HepG2 (cell line): Measurements from ENCODE around the gene ZNF793. TPM values are rescaled to one million over a fixed set of nuclear protein-coding genes. Genes with fewer than 3 reads are reported as not detected.

Experiments used
- ATAC-seq: fragments of 200-7000 bp; cut with Tn5 transposase; 3 replicates; pipeline ENCODE4 v1.9.1; 2020; ENCODE audit warnings: mild to moderate bottlenecking, moderate library complexity
- BruUV-seq: library from RNA; stranded (reverse); fragments of 400-500 nt; replicated peaks from 2 replicates; lab custom pipeline; 2021; lab: Mats Ljungman, UMichigan
- CTCF ChIA-PET: fragments of 300-600 bp; formaldehyde crosslinking; extraction: SDS; loops from one replicate; lab custom pipeline; 2021; ENCODE audit warnings: low total read pairs, inconsistent platforms, low intra/inter-chr PET ratio; lab: Yijun Ruan, JAX
- POLR2A ChIA-PET: fragments of 350-600 bp; sonication (Branson Sonifier 250); formaldehyde crosslinking; loops from one replicate; lab custom pipeline; 2020; ENCODE audit warnings: antibody characterized with exemption, inconsistent platforms; lab: Yijun Ruan, JAX
- DNase-seq: peaks from one replicate; pipeline ENCODE4 v3.0.0-alpha.2; 2015; ENCODE audit warnings: low spot score
- FAIRE-seq: peaks from 3 replicates; lab custom pipeline; 2011; peaks lifted over from hg19 to GRCh38; lab: Jason Lieb, UNC
- H2AFZ ChIP-seq: one replicate; pipeline ENCODE4 v1.6.1; 2011; ENCODE audit warnings: low read length, inconsistent platforms
- H3K27ac ChIP-seq: fragments of 300-600 bp; 3 replicates; pipeline ENCODE4 v1.8.0; 2011; ENCODE audit warnings: mixed run types, mild to moderate bottlenecking, mixed read lengths, low read length, inconsistent platforms; ENCODE audit not compliant: insufficient read depth; ENCODE audit errors: extremely low read length
- H3K27me3 ChIP-seq, 2 experiments: fragments of 200-600 bp in 1 of 2; 2 replicates in 1 of 2; 3 replicates in 1 of 2; pipeline versions ENCODE4 v1.6.0 to v1.8.0; 2011; ENCODE audit warnings: low read length in 2 of 2, mild to moderate bottlenecking in 2 of 2, moderate library complexity in 2 of 2, inconsistent platforms in 1 of 2; ENCODE audit not compliant: insufficient read depth in 2 of 2, control insufficient read depth in 1 of 2
- H3K36me3 ChIP-seq, 2 experiments: fragments of 200-600 bp in 1 of 2; replicated peaks in 1 of 2; 2 replicates in 1 of 2; 3 replicates in 1 of 2; pipeline versions ENCODE4 v1.5.1 to v1.8.0; 2011; ENCODE audit warnings: low read length in 2 of 2, inconsistent platforms in 1 of 2; ENCODE audit not compliant: insufficient read depth in 2 of 2, control insufficient read depth in 1 of 2
- H3K4me1 ChIP-seq: 2 replicates; pipeline ENCODE4 v1.5.1; 2012; ENCODE audit warnings: low read length, inconsistent platforms; ENCODE audit not compliant: insufficient read depth
- H3K4me2 ChIP-seq: 2 replicates; pipeline ENCODE4 v1.6.0; 2011; ENCODE audit warnings: low read depth, low read length, inconsistent platforms
- H3K4me3 ChIP-seq, 3 experiments: fragments of 200-600 bp in 1 of 3; sonication (generic), shearing (Covaris generic) in 1 of 3; replicated peaks in 1 of 3; 2 replicates each; pipeline ENCODE4 v1.5.1; 2011 to 2016; ENCODE audit warnings: low read length in 3 of 3, inconsistent platforms in 2 of 3, low read depth in 2 of 3, mild to moderate bottlenecking in 2 of 3, control low read depth in 1 of 3, mixed read lengths in 1 of 3; ENCODE audit not compliant: insufficient read depth in 1 of 3
- H3K79me2 ChIP-seq: one replicate; pipeline ENCODE4 v1.6.1; 2011; ENCODE audit warnings: low read length, inconsistent platforms; ENCODE audit not compliant: insufficient read depth
- H3K9ac ChIP-seq: 2 replicates; pipeline ENCODE4 v1.6.0; 2011; ENCODE audit warnings: mild to moderate bottlenecking, low read depth, low read length, inconsistent platforms; ENCODE audit not compliant: insufficient read depth
- H3K9me3 ChIP-seq: 2 replicates; pipeline ENCODE4 v1.5.1; 2012; ENCODE audit warnings: mild to moderate bottlenecking, low read length
- H4K20me1 ChIP-seq: 2 replicates; pipeline ENCODE4 v1.6.0; 2011; ENCODE audit warnings: inconsistent platforms, mild to moderate bottlenecking, low read length, moderate library complexity; ENCODE audit not compliant: insufficient read depth
- AGO1 ChIP-seq: fragments of 200-400 bp; formaldehyde crosslinking; IDR thresholded peaks from 2 replicates; pipeline ENCODE4 v1.6.1; 2017; ENCODE audit warnings: mild to moderate bottlenecking, low read depth, low read length, moderate library complexity; ENCODE audit not compliant: poor library complexity, severe bottlenecking
- CERS6 ChIP-seq: sonication (generic); formaldehyde crosslinking; IDR thresholded peaks from 2 replicates; pipeline ENCODE4 v1.5.0; 2020; ENCODE audit warnings: missing genetic modification reagents
- CHCHD3 ChIP-seq: sonication (generic); formaldehyde crosslinking; IDR thresholded peaks from 2 replicates; pipeline ENCODE4 v1.8.0; 2022; ENCODE audit warnings: mild to moderate bottlenecking, missing genetic modification reagents, moderate library complexity
- FOSL2 ChIP-seq: sonication (generic); formaldehyde crosslinking; IDR thresholded peaks from 2 replicates; pipeline ENCODE4 v1.4.0; 2020; ENCODE audit warnings: missing genetic modification reagents
- MAFK ChIP-seq, 2 experiments: IDR thresholded peaks in 1 of 2; conservative IDR thresholded peaks in 1 of 2; 2 replicates each; pipeline ENCODE4 v1.6.1; 2011; ENCODE audit warnings: improper control_type of control experiment in 2 of 2, low read length in 2 of 2
- NR2F2 ChIP-seq: IDR thresholded peaks from 2 replicates; pipeline ENCODE4 v1.6.1; 2012; ENCODE audit warnings: low read depth, inconsistent platforms, borderline replicate concordance
- PAX8 ChIP-seq: sonication (generic); formaldehyde crosslinking; IDR thresholded peaks from 2 replicates; pipeline ENCODE4 v1.8.0; 2022; ENCODE audit warnings: mild to moderate bottlenecking, missing genetic modification reagents, borderline replicate concordance
- PCBP1 ChIP-seq: fragments of 200-400 bp; formaldehyde crosslinking; IDR thresholded peaks from 2 replicates; pipeline ENCODE4 v1.6.1; 2017; ENCODE audit warnings: mild to moderate bottlenecking, low read depth, low read length, borderline replicate concordance
- PPARG ChIP-seq: conservative IDR thresholded peaks from 2 replicates; pipeline ENCODE4 v1.6.1; 2016; ENCODE audit warnings: missing biosample characterization, missing genetic modification reagents
- REPIN1 ChIP-seq: sonication (generic); formaldehyde crosslinking; IDR thresholded peaks from 2 replicates; pipeline ENCODE4 v1.8.0; 2022; ENCODE audit warnings: missing genetic modification reagents, low read depth, mild to moderate bottlenecking, borderline replicate concordance
- SETDB1 ChIP-seq: sonication (generic); formaldehyde crosslinking; IDR thresholded peaks from 2 replicates; pipeline ENCODE4 v1.5.1; 2020; ENCODE audit warnings: missing genetic modification reagents, mild to moderate bottlenecking, borderline replicate concordance
- SIN3B ChIP-seq: fragments of 150-350 bp; IDR thresholded peaks from 2 replicates; pipeline ENCODE4 v1.6.1; 2014; ENCODE audit warnings: low read length
- SMAD3 ChIP-seq: sonication (generic); formaldehyde crosslinking; IDR thresholded peaks from 2 replicates; pipeline ENCODE4 v1.4.0; 2020; ENCODE audit warnings: missing genetic modification reagents
- SRSF4 ChIP-seq: fragments of 200-400 bp; formaldehyde crosslinking; IDR thresholded peaks from one replicate; pipeline ENCODE4 v1.6.1; 2018; ENCODE audit warnings: mild to moderate bottlenecking, low read depth, low read length, moderate library complexity; ENCODE audit not compliant: poor library complexity, severe bottlenecking
- YEATS2 ChIP-seq: sonication (generic); formaldehyde crosslinking; IDR thresholded peaks from 2 replicates; pipeline ENCODE4 v1.4.0; 2020; ENCODE audit warnings: missing genetic modification reagents, borderline replicate concordance
- ZNF333 ChIP-seq: sonication (generic); formaldehyde crosslinking; IDR thresholded peaks from 2 replicates; pipeline ENCODE4 v1.4.0; 2020; ENCODE audit warnings: mild to moderate bottlenecking, missing genetic modification reagents, borderline replicate concordance
- ZNF33B ChIP-seq: sonication (generic); formaldehyde crosslinking; IDR thresholded peaks from 2 replicates; pipeline ENCODE4 v1.5.1; 2020; ENCODE audit warnings: mild to moderate bottlenecking, missing genetic modification reagents
- ZNF75D ChIP-seq: sonication (generic); formaldehyde crosslinking; IDR thresholded peaks from 2 replicates; pipeline ENCODE4 v1.8.1; 2023; ENCODE audit warnings: missing genetic modification reagents, mild to moderate bottlenecking, borderline replicate concordance
- WGBS: methylation state at CpG from one replicate; pipeline ENCODE4 v1.1.6; 2017; ENCODE audit warnings: low lambda C conversion rate; 5-methylcytosine and 5-hydroxymethylcytosine counted together
- in situ Hi-C: cut with HindIII; loops from 2 replicates; pipeline ENCODE4 v1.10.0; 2017; ENCODE audit warnings: low pct_unique_long_range_greater_than_20kb; ENCODE audit not compliant: extremely low pct_ligation_motif_present
- intact Hi-C: fragments of 100-400 bp; cut with micrococcal nuclease; formaldehyde crosslinking; loops from one replicate; pipeline ENCODE4 v1.10.0; 2022; ENCODE audit not compliant: unreplicated experiment
- polyA plus RNA-seq, 8 experiments: library from polyadenylated mRNA; depleted of rRNA in 3 of 8; stranded (reverse) in 7 of 8; unstranded in 1 of 8; fragments of >200 nt; fragmentation: Illumina TruSeq in 4 of 8; extraction: Trizol in 4 of 8; gene quantifications; 2 replicates each; pipeline versions ENCODE4 v1.2.1 to v1.2.3, GENCODE V29; 2011 to 2016; ENCODE audit warnings: low read depth in 4 of 8, missing spikeins in 1 of 8, mixed read lengths in 1 of 8; ENCODE audit not compliant: insufficient read depth in 1 of 8
- total RNA-seq, 5 experiments: library from RNA; depleted of rRNA; stranded (reverse); fragments of >200 nt; fragmentation: Illumina TruSeq; extraction: Trizol; gene quantifications; 2 replicates each; pipeline ENCODE4 v1.2.3, GENCODE V29; 2016; ENCODE audit warnings: low read depth in 1 of 5

The ZNF793 gene
- total and polyA plus RNA-seq, 2 of the 13 experiments (the other 11 are each of a cell fraction or from before 2014, with no cell fraction given), result 0.13 to 0.35 TPM

GRCh38 chr19:37513397-37513796 lies 6.7 kb downstream of the ZNF793 start (continued):
- TF ChIP-seq FOSL2 (CRISPR knock-in tag) (no peak), ZNF33B (no peak), PAX8 (CRISPR knock-in tag) (no peak), MAFK (conservative IDR thresholded peaks at IDR 0.05 in 1 of 2, IDR thresholded peaks at IDR 0.05 in 1 of 2; ENCODE audit: low read length in 2 of 2) (no peak), REPIN1 (CRISPR knock-in tag) (no peak), ZNF333 (no peak), CERS6 (CRISPR knock-in tag) (no peak), SMAD3 (CRISPR knock-in tag) (no peak), SRSF4 (no peak)

DNA sequence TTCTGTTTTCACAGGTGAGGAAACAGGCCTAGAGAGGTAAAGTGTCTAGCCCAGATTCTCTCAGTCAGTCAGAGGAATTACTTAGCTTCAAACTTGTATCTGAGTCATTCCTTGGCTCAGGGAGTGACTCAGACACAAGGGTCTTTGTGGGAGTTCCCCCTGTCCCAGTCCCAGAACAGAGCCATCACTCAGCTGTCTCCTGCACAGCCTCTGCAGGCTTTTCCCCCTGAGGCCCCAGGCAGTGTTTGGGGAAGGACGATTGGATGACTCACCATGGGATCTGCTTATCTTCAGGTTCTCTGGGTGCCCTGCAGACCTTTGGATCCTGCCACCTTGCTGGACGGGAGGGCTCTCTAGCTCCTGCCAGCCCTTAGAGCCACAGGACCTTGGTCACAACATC lies 13.2 kb downstream of the ZNF793 start:
- Histone ChIP-seq H2AFZ (no peak overlapping the region), H4K20me1 (no peaks in the 10 kb centered on the region), H3K79me2 (no peaks in the 10 kb centered on the region), H3K9me3 (peaks cover 81% of the 10 kb centered on the region), H3K4me1 (no peaks in the 10 kb centered on the region), H3K27ac (no peak overlapping the region), H3K36me3 (no peaks in the 10 kb centered on the region), H3K9ac (no peak overlapping the region), H3K4me3 (no peak overlapping the region), H3K4me2 (no peak overlapping the region), H3K27me3 (no peaks in the 10 kb centered on the region)
- BruUV-seq, result no TSS peak
- ChIA-PET CTCF (no interaction called here), POLR2A (no interaction called here)
- ATAC-seq (no peak), DNase-seq (no peak), FAIRE-seq (no peak)
- TF ChIP-seq SIN3B (no peak), ZNF75D (CRISPR knock-in tag) (no peak), SETDB1 (0 out of 2 replicates have a peak, but pooled peaks have one; percentile 14), PPARG (CRISPR knock-in tag) (no peak), CHCHD3 (CRISPR knock-in tag) (no peak), FOSL2 (CRISPR knock-in tag) (peak; percentile 28; the same call in 1 of the 2 replicates), NR2F2 (no peak), PCBP1 (no peak), SRSF4 (no peak), YEATS2 (CRISPR knock-in tag) (no peak), AGO1 (no peak)
- intact Hi-C loops, result no loop called here
- WGBS, result 0% methylated on average over 1 of the region's 2 CpGs
- in situ Hi-C loops, result no loop called here
